NB4 (cell line): Measurements from ENCODE around the gene ROPN1L.

Experiments
- DNase-seq: peaks from one replicate; pipeline ENCODE4 v3.0.0; 2010; ENCODE audit warnings: low read depth
- H3K4me3 ChIP-seq: one replicate; pipeline ENCODE4 v1.5.1; 2011; ENCODE audit warnings: mild to moderate bottlenecking, low read depth, low read length, moderate library complexity
- CTCF ChIP-seq: IDR thresholded peaks from one replicate; pipeline ENCODE4 v1.5.1; 2012; ENCODE audit warnings: low read depth, low read length
- MAX ChIP-seq: IDR thresholded peaks from 2 replicates; pipeline ENCODE4 v1.6.1; 2011; ENCODE audit warnings: low read depth, low read length
- MYC ChIP-seq: IDR thresholded peaks from 2 replicates; pipeline ENCODE4 v1.6.1; 2011; ENCODE audit warnings: low read depth, low read length
- POLR2A ChIP-seq: IDR thresholded peaks from 2 replicates; pipeline ENCODE4 v1.6.1; 2011; ENCODE audit warnings: mild to moderate bottlenecking; ENCODE audit not compliant: insufficient read length; ENCODE audit errors: extremely low read depth

ROPN1L gene

GRCh38 chr5:10442576-10442975, 897 bp downstream of the ROPN1L start:
- DNase-seq: peak; percentile 81
- H3K4me3 ChIP-seq: peak overlapping the region; percentile 87
- peak; percentile 4; the same call in 1 of the 2 replicates for TF ChIP-seq MAX
- TF ChIP-seq MYC: 0 out of 2 replicates have a peak, but pooled peaks have one; percentile 29
- no peak for TF ChIP-seq POLR2A
- no peak for TF ChIP-seq CTCF

GRCh38 chr5:10445352-10445751, 3.7 kb downstream of the ROPN1L start:
- TF ChIP-seq POLR2A (no peak), MYC (no peak), CTCF (no peak)
- DNase-seq: peak; percentile 73
- H3K4me3 ChIP-seq: no peak overlapping the region

GRCh38 chr5:10446490-10446889, 4.8 kb downstream of the ROPN1L start:
- peak; percentile 59 for DNase-seq
- no peak for TF ChIP-seq CTCF
- TF ChIP-seq MYC: no peak
- no peak for TF ChIP-seq POLR2A
- TF ChIP-seq MAX: no peak

GRCh38 chr5:10447041-10447440, 5.4 kb downstream of the ROPN1L start:
- TF ChIP-seq MYC (no peak), POLR2A (no peak), CTCF (no peak), MAX (no peak)
- no peak for DNase-seq
- no peak overlapping the region for H3K4me3 ChIP-seq

More at GRCh38 chr5:10446490-10446889, 4.8 kb downstream of the ROPN1L start:
- no peak overlapping the region for H3K4me3 ChIP-seq

- peak; percentile 71 for DNase-seq
- peak; percentile 43; the same call in 1 of the 2 replicates for TF ChIP-seq MYC
- no peak for TF ChIP-seq CTCF
- TF ChIP-seq MAX: peak; percentile 87
- H3K4me3 ChIP-seq: no peak overlapping the region
Measured at GRCh38 chr5:10448754-10449360, 7.2 kb downstream of the ROPN1L start.

- DNase-seq: peak; percentile 93
- no peak overlapping the region for H3K4me3 ChIP-seq
- peak; percentile 71 for TF ChIP-seq MAX
- TF ChIP-seq MYC: peak; percentile 28
- TF ChIP-seq CTCF: no peak
- TF ChIP-seq POLR2A: no peak
Measured at GRCh38 chr5:10451137-10451824, 9.6 kb downstream of the ROPN1L start.
